SK-N-SH (cell line): ENCODE data around the gene PSMG3. TPM values are rescaled to one million over a fixed set of nuclear protein-coding genes. Genes with fewer than 3 reads are reported as not detected.

ENCODE experiments used
- CTCF ChIA-PET: fragments of 300-600, 350-600 bp; formaldehyde crosslinking; extraction: SDS; loops from one replicate; lab custom pipeline; 2021; lab: Yijun Ruan, JAX
- POLR2A ChIA-PET: fragments of 350-600 bp; sonication (Branson Sonifier 250); formaldehyde crosslinking; extraction: SDS; loops from one replicate; lab custom pipeline; 2020; ENCODE audit warnings: antibody characterized with exemption, inconsistent platforms; lab: Yijun Ruan, JAX
- DNase-seq: peaks from one replicate; pipeline ENCODE4 v3.0.0; 2012
- H2AFZ ChIP-seq: fragments of 200-600 bp; sonication (generic); 2 replicates; pipeline ENCODE4 v1.8.1; 2016; ENCODE audit warnings: antibody characterized with exemption, mild to moderate bottlenecking, low read depth
- H3F3A ChIP-seq: fragments of 200-600 bp; sonication (generic); replicated peaks from 2 replicates; pipeline ENCODE3; 2016; ENCODE audit warnings: antibody characterized with exemption, mild to moderate bottlenecking; ENCODE audit not compliant: insufficient read depth
- H3K27ac ChIP-seq, 2 experiments: fragments of 200-500 bp in 1 of 2; fragments of 200-600 bp in 1 of 2; sonication (Bioruptor generic) in 1 of 2; sonication (generic), shearing (Covaris generic) in 1 of 2; 2 replicates each; pipeline versions ENCODE4 v1.5.1 to v1.6.1; 2014 to 2016; ENCODE audit warnings: low read depth in 2 of 2, inconsistent platforms in 1 of 2, low read length in 1 of 2, mild to moderate bottlenecking in 1 of 2, mixed read lengths in 1 of 2
- H3K27me3 ChIP-seq: fragments of 200-600 bp; sonication (generic), shearing (Covaris generic); 2 replicates; pipeline ENCODE4 v1.6.1; 2016; ENCODE audit warnings: mixed run types; ENCODE audit not compliant: insufficient read depth
- H3K36me3 ChIP-seq, 2 experiments: fragments of 200-500 bp in 1 of 2; fragments of 200-600 bp in 1 of 2; sonication (Bioruptor generic) in 1 of 2; sonication (generic) in 1 of 2; replicated peaks in 1 of 2; 2 replicates each; pipeline versions ENCODE3 to v1.5.1; 2014 to 2016; ENCODE audit warnings: low read length in 1 of 2, mild to moderate bottlenecking in 1 of 2; ENCODE audit not compliant: insufficient read depth in 2 of 2, control insufficient read depth in 1 of 2
- H3K4me1 ChIP-seq, 2 experiments: fragments of 200-500 bp in 1 of 2; fragments of 200-600 bp in 1 of 2; sonication (Bioruptor generic) in 1 of 2; sonication (generic), shearing (Covaris generic) in 1 of 2; 2 replicates each; pipeline versions ENCODE4 v1.5.1 to v1.6.1; 2014 to 2016; ENCODE audit warnings: low read depth in 1 of 2, low read length in 1 of 2, mixed run types in 1 of 2; ENCODE audit not compliant: insufficient read depth in 2 of 2, control insufficient read depth in 1 of 2
- H3K4me2 ChIP-seq: fragments of 200-600 bp; sonication (generic), shearing (Covaris generic); 2 replicates; pipeline ENCODE4 v1.6.1; 2017; ENCODE audit warnings: mixed run types
- H3K4me3 ChIP-seq, 2 experiments: fragments of 200-500 bp in 1 of 2; fragments of 200-600 bp in 1 of 2; sonication (Bioruptor generic) in 1 of 2; sonication (generic), shearing (Covaris generic) in 1 of 2; 2 replicates each; pipeline versions ENCODE4 v1.5.1 to v1.8.1; 2014 to 2016; ENCODE audit warnings: low read depth in 2 of 2, inconsistent platforms in 1 of 2, low read length in 1 of 2, mild to moderate bottlenecking in 1 of 2, mixed read lengths in 1 of 2, moderate library complexity in 1 of 2
- H3K79me2 ChIP-seq: fragments of 200-600 bp; sonication (generic); 2 replicates; pipeline ENCODE4 v1.8.1; 2017; ENCODE audit warnings: mild to moderate bottlenecking; ENCODE audit not compliant: insufficient read depth
- H3K9ac ChIP-seq: fragments of 200-600 bp; sonication (generic); 2 replicates; pipeline ENCODE4 v1.6.1; 2017; ENCODE audit warnings: mixed run types
- H3K9me2 ChIP-seq: fragments of 200-600 bp; sonication (generic); 2 replicates; pipeline ENCODE4 v1.6.1; 2017; ENCODE audit warnings: mixed run types
- H3K9me3 ChIP-seq: fragments of 200-600 bp; sonication (generic); 2 replicates; pipeline ENCODE4 v1.6.1; 2017; ENCODE audit warnings: mixed run types, mild to moderate bottlenecking, moderate library complexity
- H4K20me1 ChIP-seq: fragments of 200-600 bp; sonication (generic); 2 replicates; pipeline ENCODE4 v1.6.1; 2017; ENCODE audit warnings: mild to moderate bottlenecking, mixed run types; ENCODE audit not compliant: insufficient read depth
- CHD2 ChIP-seq: fragments of 150-350 bp; IDR thresholded peaks from 2 replicates; pipeline ENCODE4 v1.6.1; 2018; ENCODE audit warnings: low read length; ENCODE audit not compliant: partially characterized antibody
- ELF1 ChIP-seq: IDR thresholded peaks from 2 replicates; pipeline ENCODE4 v1.4.0; 2012
- FOSL2 ChIP-seq: IDR thresholded peaks from 2 replicates; pipeline ENCODE4 v1.4.0; 2012; ENCODE audit warnings: low read depth, mild to moderate bottlenecking, moderate library complexity, borderline replicate concordance
- FOXJ3 ChIP-seq: sonication (generic); formaldehyde crosslinking; IDR thresholded peaks from 2 replicates; pipeline ENCODE4 v1.5.1; 2020; ENCODE audit warnings: mild to moderate bottlenecking, missing genetic modification reagents
- FOXM1 ChIP-seq: IDR thresholded peaks from 2 replicates; pipeline ENCODE4 v1.4.0; 2012; ENCODE audit warnings: low read depth, mild to moderate bottlenecking
- NFIC ChIP-seq: IDR thresholded peaks from 2 replicates; pipeline ENCODE4 v1.4.0; 2012; ENCODE audit warnings: borderline replicate concordance
- NRF1 ChIP-seq: IDR thresholded peaks from 2 replicates; pipeline ENCODE4 v1.6.1; 2012; ENCODE audit warnings: low read depth, mild to moderate bottlenecking, low read length
- POLR2AphosphoS5 ChIP-seq: IDR thresholded peaks from 2 replicates; pipeline ENCODE4 v1.6.1; 2012; ENCODE audit warnings: low read depth, low read length
- RAD21 ChIP-seq: IDR thresholded peaks from 2 replicates; pipeline ENCODE4 v1.6.1; 2012; ENCODE audit warnings: mild to moderate bottlenecking, low read length
- RCOR1 ChIP-seq: fragments of 150-350 bp; IDR thresholded peaks from 2 replicates; pipeline ENCODE4 v1.6.1; 2017; ENCODE audit warnings: antibody characterized with exemption, low read length
- RFX5 ChIP-seq: IDR thresholded peaks from 2 replicates; pipeline ENCODE4 v1.6.1; 2012; ENCODE audit warnings: mild to moderate bottlenecking, improper control_type of control experiment, low read length
- TAF1 ChIP-seq: IDR thresholded peaks from 2 replicates; pipeline ENCODE4 v1.6.1; 2012; ENCODE audit warnings: low read depth, mild to moderate bottlenecking, low read length, moderate library complexity, borderline replicate concordance
- TEAD4 ChIP-seq: IDR thresholded peaks from 2 replicates; pipeline ENCODE4 v1.4.0; 2012; ENCODE audit warnings: mild to moderate bottlenecking, borderline replicate concordance; ENCODE audit not compliant: insufficient read depth
- ZBTB33 ChIP-seq: IDR thresholded peaks from 2 replicates; pipeline ENCODE4 v1.4.0; 2012; ENCODE audit warnings: low read depth, borderline replicate concordance
- WGBS: methylation state at CpG from one replicate; pipeline ENCODE4 v1.1.6; 2017; ENCODE audit warnings: low lambda C conversion rate; 5-methylcytosine and 5-hydroxymethylcytosine counted together
- polyA plus RNA-seq, 3 experiments: library from polyadenylated mRNA; depleted of rRNA; stranded (reverse); fragments of >200 nt; gene quantifications; 2 replicates each; pipeline ENCODE4 v1.2.3, GENCODE V29; 2012
- TF ChIP-seq, protein P1 (sequence below): fragments of 200-600 bp; sonication (generic); IDR thresholded peaks from 2 replicates; pipeline ENCODE4 v1.6.1; 2017; ENCODE audit warnings: antibody characterized with exemption, mild to moderate bottlenecking, moderate library complexity
- TF ChIP-seq, protein P2 (sequence below): fragments of 150-350 bp; IDR thresholded peaks from 2 replicates; pipeline ENCODE4 v1.6.1; 2017; ENCODE audit warnings: antibody characterized with exemption, low read length, low read depth, borderline replicate concordance

The PSMG3 gene
- polyA plus RNA-seq, 1 of the 3 experiments (the other 2 are of a cell fraction) = 109 TPM

GRCh38 chr7:1572111-1572822 lies 2.4 kb upstream of the PSMG3 start (continued):
- TF ChIP-seq, protein P1, sequence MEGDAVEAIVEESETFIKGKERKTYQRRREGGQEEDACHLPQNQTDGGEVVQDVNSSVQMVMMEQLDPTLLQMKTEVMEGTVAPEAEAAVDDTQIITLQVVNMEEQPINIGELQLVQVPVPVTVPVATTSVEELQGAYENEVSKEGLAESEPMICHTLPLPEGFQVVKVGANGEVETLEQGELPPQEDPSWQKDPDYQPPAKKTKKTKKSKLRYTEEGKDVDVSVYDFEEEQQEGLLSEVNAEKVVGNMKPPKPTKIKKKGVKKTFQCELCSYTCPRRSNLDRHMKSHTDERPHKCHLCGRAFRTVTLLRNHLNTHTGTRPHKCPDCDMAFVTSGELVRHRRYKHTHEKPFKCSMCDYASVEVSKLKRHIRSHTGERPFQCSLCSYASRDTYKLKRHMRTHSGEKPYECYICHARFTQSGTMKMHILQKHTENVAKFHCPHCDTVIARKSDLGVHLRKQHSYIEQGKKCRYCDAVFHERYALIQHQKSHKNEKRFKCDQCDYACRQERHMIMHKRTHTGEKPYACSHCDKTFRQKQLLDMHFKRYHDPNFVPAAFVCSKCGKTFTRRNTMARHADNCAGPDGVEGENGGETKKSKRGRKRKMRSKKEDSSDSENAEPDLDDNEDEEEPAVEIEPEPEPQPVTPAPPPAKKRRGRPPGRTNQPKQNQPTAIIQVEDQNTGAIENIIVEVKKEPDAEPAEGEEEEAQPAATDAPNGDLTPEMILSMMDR = no peak
- TF ChIP-seq CHD2 = no peak

GRCh38 chr7:1569440-1569832 lies 396 bp downstream of the PSMG3 start:
- Histone ChIP-seq H3K4me2 (peak overlapping the region; percentile 96), H3K79me2 (peaks cover 32% of the 10 kb centered on the region), H3K36me3 (peaks cover 10 to 11% of the 10 kb centered on the region in 2 experiments), H4K20me1 (no peaks in the 10 kb centered on the region), H3K9me3 (no peaks in the 10 kb centered on the region), H3K27me3 (no peaks in the 10 kb centered on the region), H3F3A (peaks cover 33% of the 10 kb centered on the region), H3K9ac (peak overlapping the region; percentile 96), H3K4me3 (peak overlapping the region; percentile 68 to 98), H2AFZ (peak overlapping the region; percentile 85), H3K27ac (peak overlapping the region; percentile 60 to 83; a peak in 3 of 4 replicates), H3K4me1 (peaks cover 8 to 17% of the 10 kb centered on the region in 2 experiments; a peak in 3 of 4 replicates), H3K9me2 (no peaks in the 10 kb centered on the region)
- no peak for TF ChIP-seq FOSL2
- TF ChIP-seq, protein P2, sequence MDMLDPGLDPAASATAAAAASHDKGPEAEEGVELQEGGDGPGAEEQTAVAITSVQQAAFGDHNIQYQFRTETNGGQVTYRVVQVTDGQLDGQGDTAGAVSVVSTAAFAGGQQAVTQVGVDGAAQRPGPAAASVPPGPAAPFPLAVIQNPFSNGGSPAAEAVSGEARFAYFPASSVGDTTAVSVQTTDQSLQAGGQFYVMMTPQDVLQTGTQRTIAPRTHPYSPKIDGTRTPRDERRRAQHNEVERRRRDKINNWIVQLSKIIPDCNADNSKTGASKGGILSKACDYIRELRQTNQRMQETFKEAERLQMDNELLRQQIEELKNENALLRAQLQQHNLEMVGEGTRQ = no peak
- no peak for TF ChIP-seq ELF1
- no peak for TF ChIP-seq NFIC
- TF ChIP-seq NRF1 = no peak
- TF ChIP-seq RFX5 = no peak
- TF ChIP-seq POLR2AphosphoS5 = no peak
- no peak for TF ChIP-seq TAF1
- no peak for TF ChIP-seq FOXJ3 (CRISPR knock-in tag)
- TF ChIP-seq RAD21 = no peak
- TF ChIP-seq RCOR1 = no peak
- no peak for TF ChIP-seq TEAD4
- no peak for TF ChIP-seq ZBTB33
- TF ChIP-seq FOXM1 = no peak
- POLR2A ChIA-PET = no interaction called here
- DNase-seq = no peak
- WGBS = 25% methylated on average over 23 of the region's 27 CpGs
- CTCF ChIA-PET = interaction anchor here (1.0 to 2.0 kb wide), 4 partner anchors 9 to 17 kb away, joined by 3 to 18 read pairs (median 4); no protein-coding TSS in a partner anchor
